A673 (cell line): ENCODE measurements around the gene HELZ. TPM values are rescaled to one million over a fixed set of nuclear protein-coding genes. Genes with fewer than 3 reads are reported as not detected.

ENCODE experiments used
- BruUV-seq: library from RNA; stranded (reverse); fragments of 400-500 nt; replicated peaks from 2 replicates; lab custom pipeline; 2021; lab: Mats Ljungman, UMichigan
- CTCF ChIA-PET: fragments of 300-600 bp; sonication (Branson Sonifier 250); formaldehyde crosslinking; loops from one replicate; lab custom pipeline; 2022; ENCODE audit warnings: antibody characterized with exemption; lab: Charles Lee
- POLR2A ChIA-PET: fragments of 300-600 bp; sonication (Branson Sonifier 250); formaldehyde crosslinking; loops from one replicate; lab custom pipeline; 2022; ENCODE audit warnings: antibody characterized with exemption; ENCODE audit not compliant: low non-redundant PET; lab: Charles Lee
- DNase-seq: peaks from one replicate; pipeline ENCODE4 v3.0.0-alpha.2; 2015; ENCODE audit warnings: low spot score
- H3K27ac ChIP-seq: fragments of 200-600 bp; sonication (generic); 2 replicates; pipeline ENCODE4 v1.5.1; 2016; ENCODE audit warnings: mixed run types, low read depth, mild to moderate bottlenecking, mixed read lengths, antibody characterized with exemption, low read length; ENCODE audit not compliant: poor library complexity, severe bottlenecking
- H3K27me3 ChIP-seq: fragments of 200-600 bp; sonication (generic); replicated peaks from 2 replicates; pipeline ENCODE4 v1.6.1; 2017; ENCODE audit warnings: mixed run types, low read depth, mild to moderate bottlenecking, mixed read lengths, antibody characterized with exemption, low read length; ENCODE audit not compliant: insufficient read depth, poor library complexity
- H3K36me3 ChIP-seq: fragments of 200-600 bp; sonication (generic); 2 replicates; pipeline ENCODE4 v1.6.1; 2016; ENCODE audit warnings: mixed run types, mild to moderate bottlenecking, mixed read lengths, antibody characterized with exemption, low read length; ENCODE audit not compliant: insufficient read depth, poor library complexity, severe bottlenecking
- H3K4me1 ChIP-seq: fragments of 200-600 bp; sonication (generic); 2 replicates; pipeline ENCODE4 v1.6.1; 2017; ENCODE audit warnings: mixed run types, mild to moderate bottlenecking, mixed read lengths, antibody characterized with exemption, low read length; ENCODE audit not compliant: insufficient read depth, poor library complexity, severe bottlenecking
- H3K4me3 ChIP-seq: fragments of 200-600 bp; sonication (generic); 2 replicates; pipeline ENCODE4 v1.5.1; 2016; ENCODE audit warnings: low read depth, mixed run types, mild to moderate bottlenecking, mixed read lengths, low read length; ENCODE audit not compliant: poor library complexity, severe bottlenecking
- H3K9me3 ChIP-seq: fragments of 200-600 bp; sonication (generic); 2 replicates; pipeline ENCODE4 v1.6.1; 2016; ENCODE audit warnings: mixed run types, low read depth, mild to moderate bottlenecking, mixed read lengths, antibody characterized with exemption, low read length; ENCODE audit not compliant: poor library complexity, severe bottlenecking
- CTCF ChIP-seq: fragments of 300-800, 200-600 bp; sonication (generic); conservative IDR thresholded peaks from 2 replicates; pipeline ENCODE4 v1.5.1; 2017; ENCODE audit warnings: low read depth, mild to moderate bottlenecking, antibody characterized with exemption, low read length, moderate library complexity, mixed read lengths
- EZH2 ChIP-seq: fragments of 200-600 bp; sonication (generic); IDR thresholded peaks from 2 replicates; pipeline ENCODE4 v1.6.1; 2017; ENCODE audit warnings: borderline replicate concordance, low read depth, mild to moderate bottlenecking, mixed read lengths, antibody characterized with exemption, low read length; ENCODE audit not compliant: poor library complexity, severe bottlenecking
- intact Hi-C: fragments of 100-400 bp; cut with micrococcal nuclease; formaldehyde crosslinking; loops from one replicate; pipeline ENCODE4 v1.10.0; 2022; ENCODE audit not compliant: unreplicated experiment
- total RNA-seq: library from RNA; stranded (reverse); gene quantifications from 2 replicates; pipeline ENCODE4 v1.2.3, GENCODE V29; 2021

Gene HELZ
- total RNA-seq, 1 experiment from 2014 or later = 57.3 TPM

- TF ChIP-seq EZH2 (no peak), CTCF (no peak)
- CTCF ChIA-PET = no interaction called here
- BruUV-seq = no TSS peak
- intact Hi-C loops = no loop called here
- Histone ChIP-seq H3K27me3 (no peaks in the 10 kb centered on the region), H3K4me1 (peaks cover 26% of the 10 kb centered on the region), H3K9me3 (no peaks in the 10 kb centered on the region), H3K27ac (no peak overlapping the region), H3K36me3 (no peaks in the 10 kb centered on the region), H3K4me3 (no peak overlapping the region)
- peak; percentile 58 for DNase-seq
- POLR2A ChIA-PET = no interaction called here
These were observed 176.0 kb downstream of the HELZ start for GRCh38 chr17:67068999-67069398.

GRCh38 chr17:67067571-67068482 lies 177.2 kb downstream of the HELZ start:
- Histone ChIP-seq H3K27ac (peak overlapping the region; percentile 10), H3K9me3 (no peaks in the 10 kb centered on the region), H3K36me3 (no peaks in the 10 kb centered on the region), H3K4me1 (peaks cover 26% of the 10 kb centered on the region), H3K4me3 (no peak overlapping the region), H3K27me3 (no peaks in the 10 kb centered on the region)
- POLR2A ChIA-PET = interaction anchor here (0.6 kb wide), 1 partner anchor 297 kb away, joined by 12 read pairs; no protein-coding TSS in a partner anchor
- TF ChIP-seq EZH2 = no peak
- TF ChIP-seq CTCF = 0 out of 2 replicates have a peak, but pooled peaks have one; percentile 15
- CTCF ChIA-PET = interaction anchor here (0.6 to 0.7 kb wide), 2 partner anchors 91 to 346 kb away, joined by 3 to 6 read pairs; no protein-coding TSS in a partner anchor
- no TSS peak for BruUV-seq
- DNase-seq = peak; percentile 92
- intact Hi-C loops = no loop called here

- Histone ChIP-seq H3K4me3 (no peak overlapping the region), H3K9me3 (no peaks in the 10 kb centered on the region), H3K27ac (no peak overlapping the region), H3K4me1 (peaks cover 26% of the 10 kb centered on the region), H3K36me3 (no peaks in the 10 kb centered on the region), H3K27me3 (no peaks in the 10 kb centered on the region)
- no TSS peak for BruUV-seq
- POLR2A ChIA-PET = no interaction called here
- DNase-seq = no peak
- CTCF ChIA-PET = no interaction called here
- TF ChIP-seq EZH2 = no peak
- no peak for TF ChIP-seq CTCF
- intact Hi-C loops = no loop called here
These were observed 178.3 kb downstream of the HELZ start for GRCh38 chr17:67066717-67067116.
